ENCODE measurements around the gene ZIK1.
A peak's percentile ranks its signal among the peaks of the same experiment; 100 is the strongest.

ZIK1 gene

DNA sequence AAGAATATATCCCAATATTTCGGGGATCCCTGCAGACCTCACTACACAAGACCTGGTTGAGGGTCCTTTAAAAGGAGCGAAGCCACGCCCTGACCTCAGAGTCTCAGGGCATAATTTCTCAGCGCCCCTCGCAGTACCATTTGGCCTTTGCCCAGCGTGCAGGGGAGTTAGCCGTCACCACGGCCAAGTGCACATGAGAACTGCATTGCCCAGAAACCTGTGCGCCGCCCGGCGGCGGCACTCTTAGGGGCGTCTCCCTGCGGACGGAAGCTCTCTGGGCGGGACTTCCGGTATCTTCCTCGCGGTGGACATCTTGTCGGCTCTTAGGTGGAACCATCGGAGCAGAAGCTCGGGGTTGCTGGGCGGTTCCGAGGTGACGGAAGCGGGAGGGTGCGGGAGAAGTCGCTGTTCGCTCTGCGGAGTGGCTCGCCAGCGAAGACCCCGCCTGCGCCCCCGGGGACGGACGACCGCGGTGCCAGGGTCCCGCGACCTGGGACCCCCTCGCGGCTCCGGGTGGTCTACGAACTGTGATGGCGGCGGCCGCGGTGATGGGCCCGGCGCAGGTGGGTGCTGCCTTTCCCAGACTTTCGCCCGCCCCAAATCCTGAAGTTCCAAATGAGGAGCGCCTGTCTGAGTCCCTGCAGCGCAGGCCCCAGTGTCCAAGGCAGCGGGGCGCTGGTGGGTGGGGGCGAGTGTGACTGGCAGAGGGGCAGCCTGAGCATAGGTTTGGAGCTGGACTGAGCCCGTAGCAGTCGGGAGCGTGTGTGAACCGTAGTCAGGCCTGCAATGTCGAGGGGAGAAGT, 30.2 kb downstream of the ZIK1 start, which contains the start of gene ZNF134:
TSS of gene ZNF134 (plus strand) at position 302 of the 803 bp plus-strand sequence. CDS start 5,227 bp downstream, outside the sequence.
- peak; percentile 93 for DNase-seq

DNA sequence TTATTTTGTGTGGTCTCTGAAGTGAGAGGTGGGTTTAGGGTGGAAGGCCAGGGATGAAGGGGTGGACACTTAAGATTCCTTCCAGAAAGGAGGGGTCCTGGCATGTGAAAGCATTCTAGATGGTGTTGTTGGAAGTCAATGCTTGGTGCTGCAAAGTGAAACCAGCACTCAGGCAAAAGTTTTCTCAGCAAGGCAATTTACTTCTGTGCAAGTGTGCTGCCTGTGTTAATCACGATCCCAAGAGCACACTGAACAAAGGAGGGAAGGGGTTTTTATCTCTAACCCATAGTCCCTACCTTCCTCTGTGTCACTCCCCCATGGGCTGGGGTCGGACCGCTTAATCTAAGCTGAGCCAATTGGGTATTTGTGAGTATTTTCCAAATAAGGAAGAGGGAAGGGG, 31.4 kb downstream of the ZIK1 start:
- no peak for DNase-seq

DNA sequence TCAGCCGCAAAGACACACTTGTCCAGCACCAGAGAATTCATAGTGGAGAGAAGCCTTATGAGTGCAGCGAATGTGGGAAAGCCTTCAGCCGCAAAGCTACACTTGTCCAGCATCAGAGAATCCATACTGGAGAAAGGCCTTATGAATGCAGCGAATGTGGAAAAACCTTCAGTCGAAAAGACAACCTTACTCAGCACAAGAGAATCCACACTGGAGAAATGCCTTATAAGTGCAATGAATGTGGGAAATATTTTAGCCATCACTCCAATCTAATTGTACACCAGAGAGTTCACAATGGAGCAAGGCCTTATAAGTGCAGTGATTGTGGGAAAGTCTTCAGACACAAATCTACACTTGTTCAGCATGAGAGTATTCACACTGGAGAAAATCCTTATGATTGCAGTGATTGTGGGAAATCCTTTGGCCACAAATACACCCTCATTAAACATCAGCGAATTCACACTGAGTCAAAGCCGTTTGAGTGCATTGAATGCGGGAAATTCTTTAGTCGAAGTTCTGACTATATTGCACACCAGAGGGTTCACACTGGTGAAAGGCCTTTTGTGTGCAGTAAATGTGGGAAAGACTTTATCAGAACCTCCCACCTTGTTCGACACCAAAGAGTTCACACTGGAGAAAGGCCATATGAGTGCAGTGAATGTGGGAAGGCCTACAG, 36.9 kb downstream of the ZIK1 start:
- DNase-seq = no peak

DNA sequence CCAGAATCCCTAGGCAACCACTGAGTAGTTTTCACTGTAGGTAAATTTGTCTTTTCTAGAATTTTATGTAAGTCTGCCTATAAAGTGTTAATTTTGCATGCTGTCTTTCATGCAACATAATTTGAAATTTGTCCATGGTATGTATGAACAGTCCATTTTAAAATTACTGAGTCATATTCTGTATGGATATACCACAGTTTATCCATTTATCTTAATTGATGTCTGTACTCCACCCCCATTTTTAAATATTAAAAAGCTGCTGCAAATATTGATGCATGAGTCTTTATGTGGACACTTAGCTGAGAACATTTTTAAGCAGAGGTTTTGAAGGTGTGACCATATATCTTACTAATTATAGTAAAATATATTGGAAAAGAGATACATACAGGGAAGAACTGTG, 39.1 kb downstream of the ZIK1 start:
- DNase-seq = no peak

DNA sequence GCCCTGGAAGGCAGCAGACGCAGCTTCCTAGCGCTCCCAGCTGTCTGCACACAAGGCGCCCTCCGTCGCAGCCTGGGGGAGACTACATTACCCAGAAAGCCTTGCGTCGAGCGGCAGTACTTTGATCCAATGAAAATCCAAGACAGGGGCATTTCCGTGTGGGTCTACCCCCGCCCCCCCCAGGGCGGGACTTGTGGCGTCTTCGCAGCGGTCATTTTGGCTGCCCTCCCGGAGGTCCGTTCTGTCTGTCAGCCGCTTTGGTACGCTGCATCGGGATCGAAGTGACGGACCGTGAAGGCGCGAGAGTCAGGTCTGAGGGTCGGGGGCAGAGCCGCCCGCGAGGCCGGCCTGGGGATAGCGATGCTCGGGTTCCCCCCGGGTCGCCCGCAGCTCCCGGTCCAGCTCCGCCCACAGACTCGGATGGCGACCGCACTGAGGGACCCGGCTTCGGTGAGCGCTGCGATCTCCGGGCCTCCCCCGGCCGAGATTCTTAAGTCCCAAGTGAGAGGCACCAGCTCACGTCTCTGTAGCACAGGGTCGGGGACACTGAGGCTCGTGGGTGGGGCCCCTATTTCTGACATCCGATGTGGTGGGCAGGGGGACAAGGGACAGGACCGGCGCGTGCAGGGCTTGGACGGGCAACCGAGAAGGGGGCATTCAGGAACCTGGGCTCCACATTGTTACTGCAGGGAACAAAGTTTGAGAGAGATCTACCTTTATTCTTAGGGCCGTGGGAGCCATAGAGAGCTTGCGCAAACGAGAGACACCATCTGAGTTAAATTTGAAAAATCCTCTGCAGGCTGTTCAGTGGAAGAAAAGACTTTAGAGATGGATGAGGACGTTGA, 49.3 kb downstream of the ZIK1 start, which contains the start of gene ZNF211:
TSS of gene ZNF211 (plus strand) at position 182 of the 845 bp plus-strand sequence. CDS start at position 361, 179 bp downstream.
- peak; percentile 95 for DNase-seq

DNA sequence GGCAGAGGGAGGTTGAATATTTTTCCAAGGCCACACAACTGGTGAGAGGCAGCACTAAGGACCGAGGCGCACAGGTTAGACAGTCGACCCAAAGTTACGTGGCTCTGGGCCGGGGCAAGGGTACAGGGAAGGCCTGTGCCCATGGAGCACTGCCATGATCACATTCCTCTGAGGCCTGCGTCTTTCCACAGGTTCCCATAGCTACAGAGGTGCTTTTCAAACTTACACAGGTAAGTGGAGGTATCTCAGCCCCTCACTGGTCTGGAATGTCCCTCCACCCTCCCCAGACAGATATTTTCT, 49.8 kb downstream of the ZIK1 start:
- DNase-seq = no peak

DNA sequence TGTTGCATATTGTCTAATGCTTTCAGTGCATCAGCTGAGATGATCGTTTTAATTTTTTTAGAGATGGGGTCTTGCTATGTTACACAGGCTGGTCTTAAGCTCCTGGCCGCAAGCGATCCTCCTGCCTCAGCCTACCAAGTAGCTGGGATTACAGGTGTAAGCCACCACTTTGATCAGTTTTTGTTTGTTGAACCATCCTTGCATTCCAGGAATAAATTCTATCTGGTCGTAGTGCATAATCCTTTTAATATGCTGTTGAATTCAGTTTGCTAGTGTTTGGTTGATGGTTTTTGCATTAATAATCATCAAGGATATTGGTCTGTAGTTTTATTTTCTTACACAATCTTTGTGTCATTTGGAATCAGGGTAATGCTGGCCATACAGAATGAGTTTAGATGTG, 53.4 kb downstream of the ZIK1 start:
- no peak for DNase-seq

DNA sequence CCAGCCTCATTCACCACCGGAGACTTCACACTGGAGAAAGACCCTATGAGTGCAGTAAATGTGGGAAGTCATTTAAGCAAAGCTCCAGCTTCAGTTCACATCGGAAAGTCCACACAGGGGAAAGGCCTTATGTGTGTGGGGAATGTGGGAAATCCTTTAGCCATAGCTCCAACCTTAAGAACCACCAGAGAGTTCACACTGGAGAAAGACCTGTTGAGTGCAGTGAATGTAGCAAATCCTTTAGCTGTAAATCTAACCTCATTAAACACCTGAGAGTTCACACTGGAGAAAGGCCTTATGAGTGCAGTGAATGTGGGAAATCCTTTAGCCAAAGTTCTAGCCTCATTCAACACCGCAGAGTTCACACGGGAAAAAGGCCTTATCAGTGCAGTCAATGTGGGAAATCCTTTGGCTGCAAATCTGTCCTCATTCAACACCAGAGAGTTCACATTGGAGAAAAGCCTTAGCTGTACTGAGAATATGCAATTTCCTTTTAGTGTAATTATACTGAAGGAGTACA, 57.8 kb downstream of the ZIK1 start:
- no peak for DNase-seq

DNA sequence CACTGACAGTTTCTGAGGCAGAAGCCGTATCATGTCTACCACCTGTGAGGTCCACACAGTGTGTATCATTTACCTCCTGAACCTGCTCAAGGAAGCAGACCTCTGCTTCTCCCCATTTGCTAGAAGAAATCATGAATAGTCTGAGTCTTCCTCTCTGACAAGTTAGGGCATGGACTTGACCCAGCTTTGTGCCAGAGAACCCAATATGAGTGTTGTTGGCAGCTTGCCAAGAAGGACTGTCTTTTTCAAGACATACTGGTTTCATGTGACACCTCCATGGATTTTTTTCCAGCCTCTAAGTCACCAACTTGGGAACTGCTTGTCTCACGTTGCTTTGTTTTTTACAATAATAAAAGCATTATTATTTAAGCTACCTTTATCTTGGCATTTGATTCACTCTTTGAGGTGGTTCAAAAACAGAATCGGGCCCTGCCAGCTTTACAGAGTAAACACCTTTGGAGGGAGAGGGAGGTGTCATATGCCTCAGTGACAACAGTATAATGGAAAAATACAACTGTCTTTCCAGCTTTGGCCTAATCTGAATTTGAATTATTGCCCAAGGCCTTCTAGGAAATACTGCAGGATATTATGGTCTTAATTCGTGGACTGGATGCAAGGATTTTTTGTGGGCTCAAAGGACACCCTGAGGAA, 58.6 kb downstream of the ZIK1 start:
- DNase-seq = no peak

Data from left hindlimb (tissue), 1 donor.